PC-9 (cell line): ENCODE measurements around the gene PNPLA7. TPM values are rescaled to one million over a fixed set of nuclear protein-coding genes. Genes with fewer than 3 reads are reported as not detected.
A peak's percentile ranks its signal among the peaks of the same experiment; 100 is the strongest.
"Not testable (repeated sequence)": the region's sequence is repeated elsewhere in the genome, so short reads cannot be mapped to it uniquely, and the experiment has no call there.

Source experiments
- BruUV-seq: library from RNA; stranded (reverse); fragments of 400-500 nt; replicated peaks from 2 replicates; lab custom pipeline; 2021; lab: Mats Ljungman, UMichigan
- CTCF ChIA-PET: fragments of 300-600 bp; sonication (Branson Sonifier 250); formaldehyde crosslinking; loops from one replicate; lab custom pipeline; 2022; ENCODE audit warnings: antibody characterized with exemption; lab: Charles Lee
- POLR2A ChIA-PET: fragments of 300-600 bp; sonication (Branson Sonifier 250); formaldehyde crosslinking; loops from one replicate; lab custom pipeline; 2022; ENCODE audit warnings: antibody characterized with exemption; ENCODE audit not compliant: unreplicated experiment; lab: Charles Lee
- DNase-seq, 2 experiments: peaks; one replicate each; pipeline versions ENCODE4 v3.0.0 to v3.0.0-alpha.2; 2015 to 2022; ENCODE audit warnings: mixed read lengths in 1 of 2
- H2AFZ ChIP-seq: fragments of 200-600 bp; sonication (generic); 2 replicates; pipeline ENCODE4 v1.8.1; 2017; ENCODE audit warnings: antibody characterized with exemption
- H3F3A ChIP-seq: fragments of 200-600 bp; sonication (generic); 2 replicates; pipeline ENCODE4 v1.8.1; 2017; ENCODE audit warnings: antibody characterized with exemption, mild to moderate bottlenecking, low read depth; ENCODE audit not compliant: insufficient read depth
- H3K27ac ChIP-seq: fragments of 200-600 bp; sonication (generic); 2 replicates; pipeline ENCODE4 v1.6.1; 2016; ENCODE audit warnings: mixed run types
- H3K27me3 ChIP-seq: fragments of 200-600 bp; sonication (generic); 2 replicates; pipeline ENCODE4 v1.6.1; 2016; ENCODE audit warnings: low read depth, mixed run types; ENCODE audit not compliant: insufficient read depth
- H3K36me3 ChIP-seq: fragments of 200-600 bp; sonication (generic); 2 replicates; pipeline ENCODE4 v1.6.1; 2016; ENCODE audit warnings: low read depth, mixed run types
- H3K4me1 ChIP-seq: fragments of 200-600 bp; sonication (generic); replicated peaks from 2 replicates; pipeline ENCODE4 v1.6.1; 2016; ENCODE audit warnings: mixed run types; ENCODE audit not compliant: insufficient read depth
- H3K4me2 ChIP-seq: fragments of 200-600 bp; sonication (generic); 2 replicates; pipeline ENCODE4 v1.6.1; 2017; ENCODE audit warnings: mixed run types
- H3K4me3 ChIP-seq: fragments of 200-600 bp; sonication (generic); 2 replicates; pipeline ENCODE4 v1.6.1; 2016; ENCODE audit warnings: mixed run types
- H3K79me2 ChIP-seq: fragments of 200-600 bp; sonication (generic); 2 replicates; pipeline ENCODE4 v1.6.1; 2017; ENCODE audit warnings: low read depth, mixed run types
- H3K9me2 ChIP-seq: fragments of 200-600 bp; sonication (generic); 2 replicates; pipeline ENCODE4 v1.8.1; 2017; ENCODE audit warnings: mild to moderate bottlenecking; ENCODE audit not compliant: insufficient read depth
- H3K9me3 ChIP-seq: fragments of 200-600 bp; sonication (generic); 2 replicates; pipeline ENCODE4 v1.8.1; 2016; ENCODE audit warnings: low read depth; ENCODE audit not compliant: insufficient read depth
- H4K20me1 ChIP-seq: fragments of 200-600 bp; sonication (generic); 2 replicates; pipeline ENCODE4 v1.8.1; 2017; ENCODE audit not compliant: insufficient read depth
- CTCF ChIP-seq: fragments of 200-600 bp; sonication (generic); conservative IDR thresholded peaks from 2 replicates; pipeline ENCODE4 v1.6.1; 2017; ENCODE audit warnings: mixed run types, antibody characterized with exemption, mild to moderate bottlenecking, moderate library complexity
- EZH2 ChIP-seq: fragments of 200-600 bp; sonication (generic); IDR thresholded peaks from 2 replicates; pipeline ENCODE4 v1.8.0; 2017; ENCODE audit warnings: antibody characterized with exemption, low read depth
- intact Hi-C: fragments of 100-400 bp; cut with micrococcal nuclease; formaldehyde crosslinking; loops from one replicate; pipeline ENCODE4 v1.10.0; 2022; ENCODE audit not compliant: unreplicated experiment
- total RNA-seq: library from RNA; stranded (reverse); gene quantifications from 2 replicates; pipeline ENCODE4 v1.2.3, GENCODE V29; 2021

The PNPLA7 gene
- total RNA-seq, 1 experiment from 2014 or later = 1.9 TPM

DNA sequence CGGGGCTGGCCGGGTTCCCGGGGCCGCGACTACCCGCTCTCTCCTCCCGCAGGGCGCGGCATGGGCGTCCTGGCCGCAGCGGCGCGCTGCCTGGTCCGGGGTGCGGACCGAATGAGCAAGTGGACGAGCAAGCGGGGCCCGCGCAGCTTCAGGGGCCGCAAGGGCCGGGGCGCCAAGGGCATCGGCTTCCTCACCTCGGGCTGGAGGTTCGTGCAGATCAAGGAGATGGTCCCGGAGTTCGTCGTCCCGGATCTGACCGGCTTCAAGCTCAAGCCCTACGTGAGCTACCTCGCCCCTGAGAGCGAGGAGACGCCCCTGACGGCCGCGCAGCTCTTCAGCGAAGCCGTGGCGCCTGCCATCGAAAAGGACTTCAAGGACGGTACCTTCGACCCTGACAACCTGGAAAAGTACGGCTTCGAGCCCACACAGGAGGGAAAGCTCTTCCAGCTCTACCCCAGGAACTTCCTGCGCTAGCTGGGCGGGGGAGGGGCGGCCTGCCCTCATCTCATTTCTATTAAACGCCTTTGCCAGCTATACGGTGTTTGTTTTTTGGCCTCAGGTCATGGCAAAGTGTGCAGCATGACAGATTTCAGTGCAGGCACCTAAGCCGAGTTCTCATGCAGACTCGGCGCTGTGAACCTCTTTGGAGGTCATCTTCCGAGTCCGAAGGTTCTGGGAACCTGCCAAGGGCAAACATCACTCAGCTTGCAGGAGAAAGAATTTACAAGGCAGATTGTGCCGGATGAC is 2.0 kb upstream of the PNPLA7 start:
- TSS peak; percentile 97 for BruUV-seq
- no peak for DNase-seq
- no peaks in the 10 kb centered on the region for H3K27me3 ChIP-seq
- H3K79me2 ChIP-seq = no peaks in the 10 kb centered on the region
- no peak overlapping the region for H3K27ac ChIP-seq
- TF ChIP-seq CTCF (no peak), EZH2 (no peak)
- ChIA-PET POLR2A (interaction anchor here (0.6 kb wide), 1 partner anchor 258 kb away, joined by 24 read pairs; no protein-coding TSS in a partner anchor), CTCF (interaction anchor here (0.6 to 0.7 kb wide), 3 partner anchors 39 to 227 kb away, joined by 3 to 16 read pairs (median 8); no protein-coding TSS in a partner anchor)
- H3K9me3 ChIP-seq = no peaks in the 10 kb centered on the region
- H3K36me3 ChIP-seq = no peaks in the 10 kb centered on the region
- peak overlapping the region; percentile 74; the same call in 1 of the 2 replicates for H2AFZ ChIP-seq
- peaks cover 14% of the 10 kb centered on the region; the same call in 1 of the 2 replicates for H4K20me1 ChIP-seq
- intact Hi-C loops = loop anchor here (5.0 kb wide), 1 partner anchor 60 kb away; no protein-coding TSS in a partner anchor
- H3K4me2 ChIP-seq = peak overlapping the region; percentile 82
- H3K4me1 ChIP-seq = peaks cover 8% of the 10 kb centered on the region
- H3F3A ChIP-seq = peaks cover 39% of the 10 kb centered on the region
- H3K4me3 ChIP-seq = peak overlapping the region; percentile 82
- H3K9me2 ChIP-seq = no peaks in the 10 kb centered on the region

GRCh38 chr9:137551264-137552021 is 1.2 kb upstream of the PNPLA7 start, which contains the start of gene MRPL41:
Gene MRPL41 (plus strand): TSS chr9:137551879. CDS start chr9:137552082, 203 bp downstream.
- no TSS peak for BruUV-seq
- intact Hi-C loops = loop anchor here (1.0 to 5.0 kb wide), 2 partner anchors 61 to 257 kb away; no protein-coding TSS in a partner anchor

DNA sequence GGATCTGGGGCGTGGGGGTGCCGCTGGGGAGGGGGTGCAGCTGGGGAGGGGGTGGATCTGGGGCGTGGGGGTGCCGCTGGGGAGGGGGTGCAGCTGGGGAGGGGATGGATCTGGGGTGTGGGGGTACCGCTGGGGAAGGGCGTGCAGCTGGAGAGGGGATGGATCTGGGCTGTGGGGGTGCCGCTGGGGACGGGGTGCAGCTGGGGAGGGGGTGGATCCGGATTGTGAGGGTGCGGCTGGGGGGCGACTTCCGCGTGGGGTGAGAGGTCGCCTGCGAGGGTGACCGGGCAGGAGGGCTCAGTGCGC is 709 bp upstream of the PNPLA7 start:
- CTCF ChIA-PET, BruUV-seq, H3K4me1 ChIP-seq, H3K27me3 ChIP-seq, H3K9me2 ChIP-seq, H3K79me2 ChIP-seq, H3K9me3 ChIP-seq, H3K27ac ChIP-seq, H3K36me3 ChIP-seq, DNase-seq: not testable (repeated sequence)
- POLR2A ChIA-PET = interaction anchor here (0.6 to 0.8 kb wide), 2 partner anchors 10 to 572 kb away, joined by 4 to 14 read pairs; no protein-coding TSS in a partner anchor
- Histone ChIP-seq H4K20me1 (peaks cover 14% of the 10 kb centered on the region; the same call in 1 of the 2 replicates), H3K4me2 (peak overlapping the region; percentile 82), H3K4me3 (peak overlapping the region; percentile 75), H3F3A (peaks cover 39% of the 10 kb centered on the region), H2AFZ (peak overlapping the region; percentile 86)
- intact Hi-C loops = loop anchor here (1.0 to 5.0 kb wide), 2 partner anchors 61 to 257 kb away; no protein-coding TSS in a partner anchor

More at GRCh38 chr9:137551264-137552021, 1.2 kb upstream of the PNPLA7 start, which contains the start of gene MRPL41:
- peaks cover 14% of the 10 kb centered on the region; the same call in 1 of the 2 replicates for H4K20me1 ChIP-seq
- peaks cover 8% of the 10 kb centered on the region for H3K4me1 ChIP-seq
- no peak within 1 kb of the TSS for H3K27ac ChIP-seq
- H3K9me3 ChIP-seq = no peaks in the 10 kb centered on the region
- POLR2A ChIA-PET = interaction anchor here (0.6 to 0.8 kb wide), 2 partner anchors 257 to 573 kb away, joined by 14 to 24 read pairs; no protein-coding TSS in a partner anchor
- DNase-seq = peak; percentile 79 to 96
- TF ChIP-seq EZH2 = no peak
- TF ChIP-seq CTCF = peak; percentile 49
- H3K36me3 ChIP-seq = no peaks in the 10 kb centered on the region
- CTCF ChIA-PET = interaction anchor here (0.6 to 0.7 kb wide), 2 partner anchors 40 to 98 kb away, joined by 8 to 16 read pairs; no protein-coding TSS in a partner anchor
- H3K27me3 ChIP-seq = no peaks in the 10 kb centered on the region
- H3K79me2 ChIP-seq = no peaks in the 10 kb centered on the region
- peak within 1 kb of the TSS; percentile 86 for H2AFZ ChIP-seq
- H3F3A ChIP-seq = peaks cover 39% of the 10 kb centered on the region
- no peaks in the 10 kb centered on the region for H3K9me2 ChIP-seq
- peak within 1 kb of the TSS; percentile 82 for H3K4me3 ChIP-seq
- H3K4me2 ChIP-seq = peak within 1 kb of the TSS; percentile 82
